ENCODE measurements around the gene AURKB. TPM values are rescaled to one million over a fixed set of nuclear protein-coding genes. Genes with fewer than 3 reads are reported as not detected.
A peak's percentile ranks its signal among the peaks of the same experiment; 100 is the strongest.
"Not testable (repeated sequence)": the region's sequence is repeated elsewhere in the genome, so short reads cannot be mapped to it uniquely, and the experiment has no call there.

AURKB gene
- polyA plus RNA-seq (ENCODE audit: insufficient read depth in 1 of 5, insufficient read length in 5 of 5, low replicate concordance in 1 of 5): 10 to 100 TPM; 25.4 to 47.8 (median 35.6) TPM
- long read RNA-seq, donor 1, partial matches to known transcripts: 0 of 4 reads
- long read RNA-seq, donor 1, other reads (novel, unspliced or antisense): 0 of 4 reads
- long read RNA-seq, donor 2, transcript AURKB-214 (9 exons, 1,227 nt): major isoform, 5 of 9 reads
- long read RNA-seq, donor 2, partial matches to known transcripts: 0 of 9 reads
- long read RNA-seq, donor 2, other reads (novel, unspliced or antisense): 0 of 9 reads
- long read RNA-seq, donor 3, partial matches to known transcripts: 0 of 5 reads
- long read RNA-seq, donor 3, other reads (novel, unspliced or antisense): 0 of 5 reads
- long read RNA-seq, donor 4, partial matches to known transcripts: 0 of 2 reads
- long read RNA-seq, donor 4, other reads (novel, unspliced or antisense): 0 of 2 reads
- long read RNA-seq, donor 5, transcript AURKB-205 (3 exons, 467 nt): minor isoform, 5 of 29 reads
- long read RNA-seq, donor 5, transcript AURKB-214 (9 exons, 1,227 nt): major isoform, 14 of 29 reads
- long read RNA-seq, donor 5, partial matches to known transcripts: 8 of 29 reads
- long read RNA-seq, donor 5, other reads (novel, unspliced or antisense): 0 of 29 reads
- long read RNA-seq, donor 6, partial matches to known transcripts: 0 of 8 reads
- long read RNA-seq, donor 6, other reads (novel, unspliced or antisense): 0 of 8 reads
- long read RNA-seq, donor 7, partial matches to known transcripts: 0 of 5 reads
- long read RNA-seq, donor 7, other reads (novel, unspliced or antisense): 0 of 5 reads
- long read RNA-seq, donor 8, partial matches to known transcripts: 0 of 2 reads
- long read RNA-seq, donor 8, other reads (novel, unspliced or antisense): 0 of 2 reads

GRCh38 chr17:8209907-8210760, at the start of gene AURKB:
Gene AURKB, minus strand, starts transcription at chr17:8210575. Its CDS starts 351 bp downstream, at chr17:8210224.
- DNase-seq: peak; percentile 93 to 95

DNA sequence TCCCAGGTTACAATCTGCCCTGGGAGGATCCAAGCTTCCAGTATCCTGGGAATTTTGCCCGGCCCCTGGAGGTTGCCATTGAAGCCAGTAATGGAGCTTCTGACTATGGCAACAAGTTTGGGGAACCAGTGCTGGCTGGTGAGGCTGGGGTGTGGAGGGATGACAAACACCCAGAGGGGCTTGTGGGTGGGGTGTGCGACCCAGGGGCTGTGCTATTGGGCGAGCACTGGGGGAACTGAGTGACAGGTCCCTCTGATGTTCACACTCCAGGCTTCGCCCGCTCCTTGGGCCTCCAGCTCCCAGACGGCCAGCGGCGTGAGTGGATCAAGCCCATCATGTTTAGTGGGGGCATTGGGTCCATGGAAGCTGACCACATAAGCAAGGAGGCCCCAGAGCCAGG, 47.4 kb upstream of the AURKB start:
- DNase-seq: no peak

GRCh38 chr17:8256691-8257090, 46.3 kb upstream of the AURKB start:
- DNase-seq: no peak

DNA sequence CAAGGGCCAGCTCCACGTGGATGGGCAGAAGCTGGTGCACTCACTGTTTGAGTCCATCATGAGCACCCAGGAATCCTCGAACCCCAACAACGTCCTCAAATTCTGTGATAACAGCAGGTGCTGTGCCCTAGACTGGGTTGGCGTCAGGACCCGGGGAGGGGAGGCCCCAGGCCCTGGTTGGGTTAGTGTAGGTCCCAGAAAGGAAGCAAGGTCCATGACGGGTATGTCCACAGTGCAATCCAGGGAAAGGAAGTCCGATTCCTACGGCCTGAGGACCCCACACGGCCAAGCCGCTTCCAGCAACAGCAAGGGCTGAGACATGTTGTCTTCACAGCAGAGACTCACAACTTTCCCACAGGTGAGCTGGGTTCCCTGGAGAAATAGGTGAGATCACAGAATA, 45.9 kb upstream of the AURKB start:
- DNase-seq: no peak

- no peak for DNase-seq
These were observed 45.1 kb upstream of the AURKB start for GRCh38 chr17:8255499-8255898.

- no peak for DNase-seq
These were observed 44.5 kb upstream of the AURKB start for GRCh38 chr17:8254881-8255280.

DNA sequence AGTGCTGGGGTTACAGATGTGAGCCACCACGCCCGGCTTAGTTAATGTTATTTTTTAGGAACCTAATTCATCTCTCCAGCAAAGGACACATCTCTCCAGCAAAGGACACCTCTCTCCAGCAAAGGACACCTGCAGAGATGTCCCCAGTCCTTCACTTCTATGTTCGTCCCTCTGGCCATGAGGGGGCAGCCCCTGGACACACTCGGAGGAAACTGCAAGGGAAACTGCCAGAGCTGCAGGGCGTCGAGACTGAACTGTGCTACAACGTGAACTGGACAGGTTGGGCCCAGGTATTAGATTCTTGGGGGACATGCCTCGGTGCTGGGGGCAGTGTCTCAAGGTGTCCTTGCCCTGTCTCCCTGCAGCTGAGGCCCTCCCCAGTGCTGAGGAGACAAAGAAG, 43.4 kb upstream of the AURKB start:
- DNase-seq: no peak

DNA sequence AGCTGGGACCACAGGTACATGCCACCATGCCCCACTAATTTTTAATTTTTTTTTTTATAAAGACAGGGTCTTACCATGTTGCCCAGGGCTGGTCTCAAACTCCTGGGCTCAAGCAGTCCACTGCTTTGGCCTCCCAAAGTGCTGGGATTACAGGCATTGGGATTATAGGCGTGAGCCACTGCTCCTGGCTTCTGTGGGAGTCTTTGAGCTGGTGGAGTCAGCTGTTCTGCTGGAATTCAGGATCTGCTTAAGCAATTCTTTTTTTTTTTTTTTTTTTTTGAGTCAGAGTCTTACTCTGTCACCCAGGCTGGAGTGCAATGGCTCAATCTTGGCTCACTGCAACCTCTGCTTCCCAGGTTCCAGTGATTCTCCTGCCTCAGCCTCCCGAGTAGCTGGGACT, 41.0 kb upstream of the AURKB start:
- not testable (repeated sequence) for DNase-seq

GRCh38 chr17:8249621-8250500, 39.5 kb upstream of the AURKB start:
- DNase-seq: no peak

DNA sequence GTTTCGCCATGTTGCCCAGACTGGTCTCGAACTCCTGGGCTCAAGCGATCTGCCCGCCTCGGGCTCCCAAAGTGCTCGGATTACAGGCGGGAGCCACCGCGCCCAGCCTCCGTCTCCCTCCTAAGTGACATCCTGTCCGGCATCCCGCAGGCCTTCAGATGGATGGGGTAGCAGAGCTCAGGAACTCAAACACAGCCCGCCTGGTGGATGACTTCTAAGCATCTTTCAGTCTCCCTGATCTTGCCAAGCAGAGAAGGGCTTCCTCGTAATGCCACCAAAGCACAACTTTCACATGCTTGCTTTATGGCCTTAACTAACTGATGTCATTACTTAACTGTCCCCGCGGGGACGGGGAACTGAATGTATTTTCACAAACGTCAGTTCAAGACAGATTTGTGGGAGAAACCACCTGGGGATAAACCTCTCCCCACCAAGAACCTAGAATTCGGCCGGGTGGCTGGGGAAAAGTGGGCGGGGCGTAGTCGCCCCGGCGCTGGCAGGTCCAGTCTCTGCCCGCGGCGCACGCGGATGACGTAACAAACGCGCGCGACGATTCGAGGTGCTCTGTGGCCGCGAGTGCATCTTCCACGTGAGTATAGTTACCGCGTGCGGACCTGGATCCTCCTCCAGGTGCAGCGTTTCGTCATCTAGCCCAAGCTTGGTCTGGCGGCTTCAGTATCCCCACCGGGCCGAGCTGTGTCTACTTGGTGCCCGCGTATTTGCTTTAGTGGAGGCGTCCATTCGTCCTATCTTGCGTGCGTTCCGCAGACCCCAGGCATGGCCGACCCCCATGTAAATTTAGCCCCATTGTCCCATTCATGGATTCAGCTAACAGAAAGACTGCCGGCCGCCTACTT, 38.6 kb upstream of the AURKB start, which contains the start of gene PFAS:
Gene PFAS, plus strand, starts transcription at position 539 of the 857 bp plus-strand sequence. CDS start 4,649 bp downstream, outside the sequence.
- DNase-seq: peak; percentile 93

DNA sequence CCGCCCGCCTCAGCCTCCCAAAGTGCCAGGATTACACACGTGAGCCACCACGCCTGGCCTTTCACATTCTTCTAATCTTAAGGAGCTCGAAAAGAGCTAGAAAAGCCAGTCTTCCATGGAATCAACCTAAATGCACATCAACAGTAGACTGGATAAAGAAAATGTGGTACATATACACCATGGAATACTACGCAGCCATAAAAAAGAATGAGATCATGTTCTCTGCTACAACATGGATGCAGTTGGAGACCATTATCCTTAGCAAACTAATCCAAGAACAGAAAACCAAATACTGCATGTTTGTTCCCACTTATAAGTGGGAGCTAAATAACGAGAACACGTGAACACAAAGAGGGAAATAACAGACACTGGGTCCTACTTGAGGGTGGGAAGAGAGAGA, 34.4 kb upstream of the AURKB start:
- no peak for DNase-seq

DNA sequence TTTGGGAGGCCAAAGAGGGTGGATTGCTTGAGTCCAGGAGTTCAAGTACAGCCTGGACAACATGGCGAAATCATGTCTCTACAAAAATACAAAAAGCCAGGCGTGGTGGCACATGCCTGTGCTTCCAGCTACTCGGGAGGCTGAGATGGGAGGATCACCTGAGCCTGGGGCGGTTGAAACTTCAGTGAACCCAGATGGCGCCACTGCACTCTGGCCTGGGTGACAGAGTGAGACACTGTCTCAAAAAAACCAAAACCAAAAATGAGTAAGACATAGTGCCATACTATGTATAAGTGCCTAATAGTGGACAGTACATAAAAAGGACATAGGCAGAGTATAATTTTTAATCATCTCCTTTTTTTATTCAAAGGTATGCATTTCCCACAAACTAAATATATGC, 33.5 kb upstream of the AURKB start:
- DNase-seq: no peak

DNA sequence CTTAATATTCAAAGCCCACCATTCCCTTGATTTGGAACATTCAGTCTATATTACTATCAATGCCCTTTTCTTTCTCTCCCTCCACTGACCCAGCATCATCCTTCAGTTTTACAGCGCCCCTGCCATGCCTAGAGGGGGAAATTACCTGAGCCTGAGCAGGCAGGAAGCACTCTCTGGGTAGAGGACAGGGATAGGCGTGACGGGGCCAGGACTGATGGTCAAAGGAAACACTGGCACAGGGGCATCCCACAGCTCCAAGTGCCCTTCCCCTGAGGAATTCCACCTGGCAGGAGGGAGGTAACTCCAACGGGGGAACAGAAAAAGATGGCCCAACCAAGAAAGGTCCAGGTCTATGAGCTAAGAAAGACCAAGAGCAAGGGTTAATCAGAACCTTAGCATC, 27.5 kb upstream of the AURKB start:
- DNase-seq: no peak

GRCh38 chr17:8237175-8237574, 26.8 kb upstream of the AURKB start:
- no peak for DNase-seq

GRCh38 chr17:8235676-8236075, 25.3 kb upstream of the AURKB start:
- DNase-seq: no peak

DNA sequence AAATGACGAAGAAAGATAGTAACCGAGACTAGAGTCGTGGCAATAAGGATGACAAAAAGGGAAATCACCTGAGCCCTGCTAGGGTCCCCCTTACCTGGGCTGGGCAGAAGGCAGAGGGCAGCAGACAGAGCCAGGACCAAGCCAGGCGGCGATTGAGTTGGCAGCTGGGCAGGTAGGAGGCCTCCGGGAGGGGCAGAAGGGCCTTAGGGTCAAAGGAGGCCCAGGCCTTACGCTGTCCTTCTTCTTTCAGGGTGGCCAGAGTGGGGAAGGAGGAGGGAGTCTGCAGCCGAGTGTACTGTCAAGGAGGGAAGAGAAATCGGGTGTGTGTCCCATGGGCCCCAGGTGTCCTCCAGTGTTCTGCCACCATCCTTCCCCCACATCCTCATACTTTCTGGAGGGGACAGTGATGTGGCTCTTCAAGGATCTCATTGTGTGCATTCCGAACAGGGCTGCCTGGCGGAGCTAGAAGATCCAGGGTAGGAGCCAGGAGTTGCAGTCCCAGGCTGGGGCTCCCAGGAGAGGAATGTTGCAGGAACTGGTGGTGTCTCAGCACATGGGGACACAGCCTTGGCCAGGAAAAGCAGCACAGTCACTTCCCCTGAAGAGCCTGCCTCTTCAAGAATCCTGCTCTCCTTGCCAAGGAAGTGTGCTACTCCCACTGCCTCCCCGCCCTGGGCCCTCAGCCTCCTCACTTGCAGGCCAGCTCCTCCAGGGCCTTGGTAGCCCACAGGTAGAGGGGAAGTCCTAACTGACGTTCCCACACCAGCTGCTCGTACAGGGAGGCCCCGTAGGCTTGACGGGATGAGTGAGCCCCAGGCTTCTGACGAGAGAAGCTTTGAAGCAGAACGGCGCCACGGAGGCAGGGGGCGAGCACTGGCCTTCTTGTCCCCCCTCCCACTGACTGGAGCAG, 24.2 kb upstream of the AURKB start:
- DNase-seq: no peak

DNA sequence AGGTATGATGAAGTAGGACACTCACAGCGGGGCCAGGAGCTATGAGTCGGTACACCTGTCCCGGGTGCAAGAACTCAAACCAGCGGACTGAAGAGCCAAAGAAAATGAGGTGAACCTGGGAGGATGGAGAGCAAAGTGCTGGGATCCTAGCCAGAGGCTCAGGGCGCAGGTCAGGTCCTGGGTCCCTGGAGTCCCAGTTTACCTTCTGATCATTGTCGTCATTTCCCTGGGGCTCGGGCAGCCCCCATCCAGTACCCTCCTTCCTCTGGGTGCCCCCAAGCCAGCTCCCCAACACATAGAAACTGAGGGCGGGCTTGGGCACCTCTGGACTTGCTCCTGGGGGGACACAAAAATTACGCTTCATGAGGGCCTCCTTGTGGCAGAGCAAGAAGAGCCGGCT, 21.3 kb upstream of the AURKB start:
- DNase-seq: no peak

GRCh38 chr17:8227238-8227581, 16.8 kb upstream of the AURKB start:
- DNase-seq: no peak

Data from right lung (tissue), 10 donors.